Endothelial cell of umbilical vein (primary cell): ENCODE measurements around the gene RELN. TPM values are rescaled to one million over a fixed set of nuclear protein-coding genes. Genes with fewer than 3 reads are reported as not detected.

Experiments used
- BruUV-seq: library from RNA; stranded (reverse); fragments of 400-500 nt; replicated peaks from 2 replicates; lab custom pipeline; 2021; lab: Mats Ljungman, UMichigan
- CTCF ChIA-PET: fragments of 300-600, 350-600 bp; sonication (Branson Sonifier 250); formaldehyde crosslinking; loops from one replicate; lab custom pipeline; 2021; ENCODE audit warnings: antibody characterized with exemption, inconsistent platforms; lab: Charles Lee
- POLR2A ChIA-PET: fragments of 300-600, 350-600 bp; sonication (Branson Sonifier 250); formaldehyde crosslinking; loops from one replicate; lab custom pipeline; 2021; ENCODE audit warnings: antibody characterized with exemption, inconsistent platforms; lab: Charles Lee
- DNase-seq: peaks from one replicate; pipeline ENCODE4 v3.0.0-alpha.2; 2011; ENCODE audit warnings: low read depth, low spot score
- FAIRE-seq: peaks from 2 replicates; lab custom pipeline; 2011; peaks lifted over from hg19 to GRCh38; lab: Jason Lieb, UNC
- H2AFZ ChIP-seq: 2 replicates; pipeline ENCODE4 v1.6.0; 2012; ENCODE audit warnings: low read depth, low read length, control low read depth, inconsistent platforms
- H3K27ac ChIP-seq: 2 replicates; pipeline ENCODE4 v1.5.1; 2011; ENCODE audit warnings: low read depth, mild to moderate bottlenecking, control low read depth, low read length, moderate library complexity; ENCODE audit not compliant: insufficient read depth
- H3K27me3 ChIP-seq, 2 experiments: 2 replicates each; pipeline versions ENCODE4 v1.6.0 to v1.6.1; 2011; ENCODE audit warnings: low read length in 2 of 2, mixed read lengths in 1 of 2; ENCODE audit not compliant: control insufficient read depth in 2 of 2, insufficient read depth in 2 of 2
- H3K36me3 ChIP-seq, 2 experiments: 2 replicates in 1 of 2; 3 replicates in 1 of 2; pipeline ENCODE4 v1.5.1; 2011; ENCODE audit warnings: low read length in 2 of 2, mild to moderate bottlenecking in 1 of 2, moderate library complexity in 1 of 2; ENCODE audit not compliant: control insufficient read depth in 2 of 2, insufficient read depth in 2 of 2; ENCODE audit errors: extremely low read depth in 1 of 2
- H3K4me1 ChIP-seq: 3 replicates; pipeline ENCODE4 v1.5.1; 2011; ENCODE audit warnings: mild to moderate bottlenecking, low read length; ENCODE audit not compliant: control insufficient read depth, insufficient read depth; ENCODE audit errors: extremely low read depth
- H3K4me2 ChIP-seq: 2 replicates; pipeline ENCODE4 v1.6.1; 2011; ENCODE audit warnings: low read length, control low read depth, mixed read lengths; ENCODE audit not compliant: insufficient read depth
- H3K4me3 ChIP-seq, 3 experiments: fragments of 200-600 bp in 1 of 3; sonication (generic), shearing (Covaris generic) in 1 of 3; replicated peaks in 1 of 3; 2 replicates each; pipeline ENCODE4 v1.5.1; 2011 to 2016; ENCODE audit warnings: control low read depth in 3 of 3, low read length in 3 of 3, mild to moderate bottlenecking in 2 of 3, inconsistent platforms in 1 of 3, low read depth in 1 of 3, moderate library complexity in 1 of 3; ENCODE audit not compliant: insufficient read depth in 1 of 3
- H3K79me2 ChIP-seq: 2 replicates; pipeline ENCODE4 v1.6.0; 2012; ENCODE audit warnings: low read length, inconsistent platforms; ENCODE audit not compliant: control insufficient read depth, insufficient read depth
- H3K9ac ChIP-seq: replicated peaks from 2 replicates; pipeline ENCODE3; 2011; ENCODE audit warnings: low read length, control low read depth; ENCODE audit not compliant: insufficient read depth; ENCODE audit errors: extremely low read depth
- H3K9me1 ChIP-seq: replicated peaks from 3 replicates; pipeline ENCODE4 v1.6.0; 2011; ENCODE audit warnings: mild to moderate bottlenecking, low read length; ENCODE audit not compliant: control insufficient read depth, insufficient read depth; ENCODE audit errors: extremely low read depth
- H3K9me3 ChIP-seq: replicated peaks from 2 replicates; pipeline ENCODE4 v1.5.1; 2012; ENCODE audit warnings: low read length, inconsistent platforms; ENCODE audit not compliant: control insufficient read depth, insufficient read depth
- H4K20me1 ChIP-seq: replicated peaks from 2 replicates; pipeline ENCODE3; 2011; ENCODE audit warnings: mild to moderate bottlenecking, low read length; ENCODE audit not compliant: control insufficient read depth, insufficient read depth; ENCODE audit errors: extremely low read depth
- EZH2 ChIP-seq: IDR thresholded peaks from 2 replicates; pipeline ENCODE4 v1.6.1; 2012; ENCODE audit warnings: borderline replicate concordance, low read depth, mild to moderate bottlenecking, moderate library complexity, low read length, inconsistent platforms; ENCODE audit not compliant: severe bottlenecking
- GATA2 ChIP-seq: IDR thresholded peaks from 2 replicates; pipeline ENCODE4 v1.7.0; 2011; ENCODE audit warnings: low read depth, mild to moderate bottlenecking, moderate library complexity, mixed read lengths, low read length; ENCODE audit not compliant: insufficient read length, insufficient read depth
- JUN ChIP-seq: IDR thresholded peaks from 2 replicates; pipeline ENCODE4 v1.6.1; 2011; ENCODE audit warnings: borderline replicate concordance, low read depth; ENCODE audit not compliant: insufficient read length, insufficient read depth
- MYC ChIP-seq: IDR thresholded peaks from one replicate; pipeline ENCODE4 v1.6.1; 2011; ENCODE audit warnings: mild to moderate bottlenecking, low read depth, low read length
- POLR2AphosphoS5 ChIP-seq: IDR thresholded peaks from 2 replicates; pipeline ENCODE4 v1.6.1; 2012; ENCODE audit warnings: low read depth, mild to moderate bottlenecking, control low read depth, low read length, moderate library complexity; ENCODE audit not compliant: insufficient read depth
- dilution Hi-C: fragments of 300-500 bp; cut with MboI; formaldehyde crosslinking; loops from one replicate; pipeline ENCODE4 v1.15.0; 2019; ENCODE audit warnings: low sequenced_read_pairs; ENCODE audit not compliant: extremely low pct_ligation_motif_present
- intact Hi-C: fragments of 100-400 bp; cut with micrococcal nuclease; formaldehyde crosslinking; loops from one replicate; pipeline ENCODE4 v1.10.0; 2022
- polyA plus RNA-seq, 4 experiments: library from polyadenylated mRNA; depleted of rRNA in 3 of 4; stranded (reverse) in 3 of 4; unstranded in 1 of 4; fragments of >200 nt; gene quantifications; 2 replicates each; pipeline versions ENCODE4 v1.2.1 to v1.2.3, GENCODE V29; 2011 to 2012; ENCODE audit warnings: missing spikeins in 1 of 4
- total RNA-seq: library from RNA; stranded (reverse); gene quantifications from 2 replicates; pipeline ENCODE4 v1.2.3, GENCODE V29; 2021
- TF ChIP-seq, protein P1 (sequence below), 2 donors: IDR thresholded peaks; 1 replicate in 1 of 2; 2 replicates in 1 of 2; pipeline ENCODE4 v1.5.1; 2011; ENCODE audit warnings: low read length in 2 of 2, mild to moderate bottlenecking in 2 of 2, moderate library complexity in 2 of 2, control low read depth in 1 of 2, inconsistent platforms in 1 of 2, low read depth in 1 of 2; ENCODE audit not compliant: insufficient read depth in 1 of 2; ENCODE audit errors: extremely low read depth in 1 of 2

Gene RELN
- total and polyA plus RNA-seq, 2 donors (not counting 3 experiments of a cell fraction or from before 2014, with no cell fraction given) = 0.15 to 0.22 TPM

GRCh38 chr7:103576641-103577040 is 412.8 kb downstream of the RELN start:
- no peak overlapping the region for H3K27ac ChIP-seq
- no peaks in the 10 kb centered on the region for H3K4me1 ChIP-seq
- H3K9me3 ChIP-seq = no peaks in the 10 kb centered on the region
- TF ChIP-seq, protein P1, sequence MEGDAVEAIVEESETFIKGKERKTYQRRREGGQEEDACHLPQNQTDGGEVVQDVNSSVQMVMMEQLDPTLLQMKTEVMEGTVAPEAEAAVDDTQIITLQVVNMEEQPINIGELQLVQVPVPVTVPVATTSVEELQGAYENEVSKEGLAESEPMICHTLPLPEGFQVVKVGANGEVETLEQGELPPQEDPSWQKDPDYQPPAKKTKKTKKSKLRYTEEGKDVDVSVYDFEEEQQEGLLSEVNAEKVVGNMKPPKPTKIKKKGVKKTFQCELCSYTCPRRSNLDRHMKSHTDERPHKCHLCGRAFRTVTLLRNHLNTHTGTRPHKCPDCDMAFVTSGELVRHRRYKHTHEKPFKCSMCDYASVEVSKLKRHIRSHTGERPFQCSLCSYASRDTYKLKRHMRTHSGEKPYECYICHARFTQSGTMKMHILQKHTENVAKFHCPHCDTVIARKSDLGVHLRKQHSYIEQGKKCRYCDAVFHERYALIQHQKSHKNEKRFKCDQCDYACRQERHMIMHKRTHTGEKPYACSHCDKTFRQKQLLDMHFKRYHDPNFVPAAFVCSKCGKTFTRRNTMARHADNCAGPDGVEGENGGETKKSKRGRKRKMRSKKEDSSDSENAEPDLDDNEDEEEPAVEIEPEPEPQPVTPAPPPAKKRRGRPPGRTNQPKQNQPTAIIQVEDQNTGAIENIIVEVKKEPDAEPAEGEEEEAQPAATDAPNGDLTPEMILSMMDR (IDR thresholded peaks at IDR 0.05; ENCODE audit: extremely low read depth in 1 of 2, insufficient read depth in 1 of 2, low read depth in 1 of 2, low read length in 2 of 2) = no peak
- TF ChIP-seq EZH2 = no peak
- no peak for TF ChIP-seq POLR2AphosphoS5
- TF ChIP-seq JUN = no peak
- TF ChIP-seq GATA2 = no peak
- TF ChIP-seq MYC = no peak
- H4K20me1 ChIP-seq = no peaks in the 10 kb centered on the region
- FAIRE-seq = no peak
- no peaks in the 10 kb centered on the region for H3K36me3 ChIP-seq
- no TSS peak for BruUV-seq
- CTCF ChIA-PET = interaction anchor here (1.1 to 5.4 kb wide), 4 partner anchors 178 to 1342 kb away, joined by 3 to 36 read pairs (median 6); no protein-coding TSS in a partner anchor
- H3K9ac ChIP-seq = no peak overlapping the region
- H3K79me2 ChIP-seq = no peaks in the 10 kb centered on the region
- H3K27me3 ChIP-seq = peaks cover 1 to 3% of the 10 kb centered on the region in 2 experiments
- POLR2A ChIA-PET = no interaction called here
- intact Hi-C loops (loop anchor here (10.0 kb wide), 1 partner anchor 408 kb away; the partner anchor contains the start of gene RELN), dilution Hi-C loops (no loop called here)
- no peak overlapping the region for H3K4me3 ChIP-seq
- DNase-seq = no peak
- H3K4me2 ChIP-seq = no peak overlapping the region
- no peak overlapping the region for H2AFZ ChIP-seq
- H3K9me1 ChIP-seq = no peaks in the 10 kb centered on the region
